Measurements from ENCODE around the gene ADAM10. TPM values are rescaled to one million over a fixed set of nuclear protein-coding genes. Genes with fewer than 3 reads are reported as not detected.

Gene ADAM10, protein sequence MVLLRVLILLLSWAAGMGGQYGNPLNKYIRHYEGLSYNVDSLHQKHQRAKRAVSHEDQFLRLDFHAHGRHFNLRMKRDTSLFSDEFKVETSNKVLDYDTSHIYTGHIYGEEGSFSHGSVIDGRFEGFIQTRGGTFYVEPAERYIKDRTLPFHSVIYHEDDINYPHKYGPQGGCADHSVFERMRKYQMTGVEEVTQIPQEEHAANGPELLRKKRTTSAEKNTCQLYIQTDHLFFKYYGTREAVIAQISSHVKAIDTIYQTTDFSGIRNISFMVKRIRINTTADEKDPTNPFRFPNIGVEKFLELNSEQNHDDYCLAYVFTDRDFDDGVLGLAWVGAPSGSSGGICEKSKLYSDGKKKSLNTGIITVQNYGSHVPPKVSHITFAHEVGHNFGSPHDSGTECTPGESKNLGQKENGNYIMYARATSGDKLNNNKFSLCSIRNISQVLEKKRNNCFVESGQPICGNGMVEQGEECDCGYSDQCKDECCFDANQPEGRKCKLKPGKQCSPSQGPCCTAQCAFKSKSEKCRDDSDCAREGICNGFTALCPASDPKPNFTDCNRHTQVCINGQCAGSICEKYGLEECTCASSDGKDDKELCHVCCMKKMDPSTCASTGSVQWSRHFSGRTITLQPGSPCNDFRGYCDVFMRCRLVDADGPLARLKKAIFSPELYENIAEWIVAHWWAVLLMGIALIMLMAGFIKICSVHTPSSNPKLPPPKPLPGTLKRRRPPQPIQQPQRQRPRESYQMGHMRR
- 127 to 198 TPM (median 139 TPM) in 3 replicates for polyA plus RNA-seq
- 55.7 TPM for polyA plus RNA-seq (2011; ENCODE audit: low read depth)
- 30.4 and 65.2 TPM in 2 replicates for polyA plus RNA-seq (2011; cell fraction: cytosol; rRNA removed)
- polyA plus RNA-seq (2011; cell fraction: nucleus; rRNA removed): 164 and 178 TPM in 2 replicates
- polyA plus RNA-seq (2012; ENCODE audit: low replicate concordance): 73.0 and 154 TPM in 2 replicates
- 58.4 to 258 TPM (median 125 TPM) in 3 replicates for polyA minus RNA-seq
- polyA minus RNA-seq (2011; cell fraction: cytosol; rRNA and poly(A)+ RNA removed): 82.5 TPM
- polyA minus RNA-seq (2011; cell fraction: nucleus; rRNA and poly(A)+ RNA removed): 204 and 420 TPM in 2 replicates

DNA sequence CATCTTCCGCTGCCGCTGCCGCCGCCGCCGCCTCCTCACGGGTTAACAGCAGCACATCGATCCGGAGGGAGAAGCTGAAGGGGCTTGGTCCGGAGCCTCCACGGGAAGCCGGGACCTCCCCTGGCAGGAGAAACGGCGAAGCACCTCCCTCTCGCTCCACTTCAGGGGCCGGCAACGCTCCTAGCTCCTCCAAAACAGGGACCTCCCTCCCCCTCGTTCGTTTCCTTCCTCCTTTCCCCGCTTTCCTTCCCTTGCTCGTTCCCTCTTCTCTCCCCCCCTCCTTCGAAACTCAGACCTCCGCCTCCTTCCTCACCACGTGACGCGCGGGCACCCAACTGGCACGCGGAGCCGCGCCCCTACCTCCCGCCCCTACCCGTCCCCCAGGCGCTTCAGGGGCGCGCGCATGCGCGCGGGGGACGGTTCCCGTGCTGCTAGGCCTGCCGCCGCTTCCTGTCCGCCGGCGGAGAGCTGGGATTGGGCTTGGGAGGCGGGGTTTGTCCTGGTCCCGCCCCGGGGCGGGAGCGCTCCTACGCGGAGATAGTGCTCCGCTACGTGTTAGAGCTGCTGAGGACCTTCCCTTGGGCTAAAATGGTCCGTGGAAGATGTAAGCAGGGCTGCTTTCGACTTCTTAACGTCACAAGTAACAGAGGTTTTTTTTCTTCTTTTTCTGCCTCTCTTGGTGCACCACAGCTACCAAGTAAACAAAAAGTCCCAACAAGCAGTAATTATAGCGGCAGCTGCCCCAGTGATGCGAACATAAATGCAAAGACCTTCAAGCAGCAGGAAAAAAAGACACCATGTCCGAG lies at the start of gene ADAM10:
TSS of gene ADAM10 (minus strand) at position 176 of the 806 bp plus-strand sequence. CDS start at position 3, 173 bp downstream.
- Histone ChIP-seq H3K27ac (ENCODE audit: control insufficient read depth, insufficient read depth, low read length) (peak within 1 kb of the TSS; percentile 85), H4K20me1 (ENCODE audit: control insufficient read depth, extremely low read depth, insufficient read depth, low read length) (no peaks in the 10 kb centered on the region), H3K4me3 (ENCODE audit: control insufficient read depth in 2 of 3, extremely low read depth in 1 of 3, insufficient read depth in 2 of 3, low read depth in 1 of 3, low read length in 3 of 3) (peak within 1 kb of the TSS; percentile 72 to 97 (median 76)), H3K79me2 (ENCODE audit: control insufficient read depth, insufficient read depth, low read length) (peaks cover 46% of the 10 kb centered on the region), H3K9me3 (ENCODE audit: control insufficient read depth, low read depth, low read length) (no peaks in the 10 kb centered on the region), H2AFZ (ENCODE audit: control insufficient read depth, low read length) (peak within 1 kb of the TSS; percentile 80), H3K9me1 (ENCODE audit: control insufficient read depth, extremely low read depth, insufficient read depth, low read length) (no peaks in the 10 kb centered on the region), H3K36me3 (ENCODE audit: control insufficient read depth in 2 of 2, extremely low read depth in 1 of 2, insufficient read depth in 2 of 2, low read length in 2 of 2) (no peaks in the 10 kb centered on the region), H3K4me1 (ENCODE audit: control insufficient read depth, extremely low read depth, insufficient read depth, low read length) (peaks cover 18% of the 10 kb centered on the region), H3K27me3 (ENCODE audit: control insufficient read depth, extremely low read depth, insufficient read depth, low read length) (no peaks in the 10 kb centered on the region), H3K9ac (ENCODE audit: control insufficient read depth, extremely low read depth, insufficient read depth, low read length) (peak within 1 kb of the TSS; percentile 91), H3K4me2 (ENCODE audit: control insufficient read depth, extremely low read depth, insufficient read depth, low read depth, low read length) (peak within 1 kb of the TSS; percentile 95)
- peak; percentile 59 for FAIRE-seq
- dilution Hi-C loops (cut with MboI; ENCODE audit: extremely low pct_ligation_motif_present, low sequenced_read_pairs): no loop called here
- TF ChIP-seq EZH2 (IDR thresholded peaks at IDR 0.05; ENCODE audit: low read length): no peak
- TF ChIP-seq, protein P1, sequence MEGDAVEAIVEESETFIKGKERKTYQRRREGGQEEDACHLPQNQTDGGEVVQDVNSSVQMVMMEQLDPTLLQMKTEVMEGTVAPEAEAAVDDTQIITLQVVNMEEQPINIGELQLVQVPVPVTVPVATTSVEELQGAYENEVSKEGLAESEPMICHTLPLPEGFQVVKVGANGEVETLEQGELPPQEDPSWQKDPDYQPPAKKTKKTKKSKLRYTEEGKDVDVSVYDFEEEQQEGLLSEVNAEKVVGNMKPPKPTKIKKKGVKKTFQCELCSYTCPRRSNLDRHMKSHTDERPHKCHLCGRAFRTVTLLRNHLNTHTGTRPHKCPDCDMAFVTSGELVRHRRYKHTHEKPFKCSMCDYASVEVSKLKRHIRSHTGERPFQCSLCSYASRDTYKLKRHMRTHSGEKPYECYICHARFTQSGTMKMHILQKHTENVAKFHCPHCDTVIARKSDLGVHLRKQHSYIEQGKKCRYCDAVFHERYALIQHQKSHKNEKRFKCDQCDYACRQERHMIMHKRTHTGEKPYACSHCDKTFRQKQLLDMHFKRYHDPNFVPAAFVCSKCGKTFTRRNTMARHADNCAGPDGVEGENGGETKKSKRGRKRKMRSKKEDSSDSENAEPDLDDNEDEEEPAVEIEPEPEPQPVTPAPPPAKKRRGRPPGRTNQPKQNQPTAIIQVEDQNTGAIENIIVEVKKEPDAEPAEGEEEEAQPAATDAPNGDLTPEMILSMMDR (optimal IDR thresholded peaks at IDR 0.05 in 1 of 3, IDR thresholded peaks at IDR 0.05 in 1 of 3, conservative IDR thresholded peaks at IDR 0.05 in 1 of 3; ENCODE audit: extremely low read depth in 1 of 3, insufficient read depth in 2 of 3, low read length in 3 of 3): no peak
- peak; percentile 95 for DNase-seq (ENCODE audit: low read depth, low spot score)

DNA sequence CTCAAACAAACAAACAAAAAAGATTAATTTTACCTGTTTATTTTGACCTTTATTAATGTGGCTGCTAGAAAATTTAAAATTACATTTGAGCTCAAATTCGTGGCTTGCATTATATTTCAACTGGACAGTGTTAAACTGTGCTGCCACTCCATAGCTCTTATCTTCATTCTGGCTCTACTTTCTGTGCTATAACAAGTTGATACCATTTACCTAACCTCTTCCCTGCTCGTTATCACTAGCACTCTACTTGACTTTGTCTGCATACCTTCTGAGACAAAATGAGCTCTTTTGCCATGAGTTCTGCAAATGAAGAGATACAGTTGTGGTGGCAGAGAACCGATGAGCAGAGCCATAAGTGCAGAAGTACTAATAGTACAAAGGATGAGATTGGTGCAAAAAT lies 48.0 kb upstream of the ADAM10 start:
- FAIRE-seq (no peak), DNase-seq (ENCODE audit: low read depth, low spot score) (no peak)
- dilution Hi-C loops (cut with MboI; ENCODE audit: extremely low pct_ligation_motif_present, low sequenced_read_pairs): no loop called here
- Histone ChIP-seq H3K9me3 (ENCODE audit: control insufficient read depth, low read depth, low read length) (no peaks in the 10 kb centered on the region), H3K79me2 (ENCODE audit: control insufficient read depth, insufficient read depth, low read length) (peaks cover 38% of the 10 kb centered on the region), H3K36me3 (ENCODE audit: control insufficient read depth in 2 of 2, extremely low read depth in 1 of 2, insufficient read depth in 2 of 2, low read length in 2 of 2) (peaks cover 4 to 12% of the 10 kb centered on the region in 2 experiments), H3K4me1 (ENCODE audit: control insufficient read depth, extremely low read depth, insufficient read depth, low read length) (peaks cover 18% of the 10 kb centered on the region), H3K4me3 (ENCODE audit: control insufficient read depth in 2 of 3, extremely low read depth in 1 of 3, insufficient read depth in 2 of 3, low read depth in 1 of 3, low read length in 3 of 3) (no peak overlapping the region), H3K9me1 (ENCODE audit: control insufficient read depth, extremely low read depth, insufficient read depth, low read length) (no peaks in the 10 kb centered on the region), H2AFZ (ENCODE audit: control insufficient read depth, low read length) (no peak overlapping the region), H3K9ac (ENCODE audit: control insufficient read depth, extremely low read depth, insufficient read depth, low read length) (no peak overlapping the region), H3K4me2 (ENCODE audit: control insufficient read depth, extremely low read depth, insufficient read depth, low read depth, low read length) (no peak overlapping the region), H3K27me3 (ENCODE audit: control insufficient read depth, extremely low read depth, insufficient read depth, low read length) (no peaks in the 10 kb centered on the region), H4K20me1 (ENCODE audit: control insufficient read depth, extremely low read depth, insufficient read depth, low read length) (no peaks in the 10 kb centered on the region), H3K27ac (ENCODE audit: control insufficient read depth, insufficient read depth, low read length) (no peak overlapping the region)
- TF ChIP-seq, protein P1 (optimal IDR thresholded peaks at IDR 0.05 in 1 of 3, IDR thresholded peaks at IDR 0.05 in 1 of 3, conservative IDR thresholded peaks at IDR 0.05 in 1 of 3; ENCODE audit: extremely low read depth in 1 of 3, insufficient read depth in 2 of 3, low read length in 3 of 3): no peak
- no peak for TF ChIP-seq EZH2 (IDR thresholded peaks at IDR 0.05; ENCODE audit: low read length)
